ENCODE measurements around the gene FAM184A.
"Not testable (repeated sequence)": the region's sequence is repeated elsewhere in the genome, so short reads cannot be mapped to it uniquely, and the experiment has no call there.

The FAM184A gene

DNA sequence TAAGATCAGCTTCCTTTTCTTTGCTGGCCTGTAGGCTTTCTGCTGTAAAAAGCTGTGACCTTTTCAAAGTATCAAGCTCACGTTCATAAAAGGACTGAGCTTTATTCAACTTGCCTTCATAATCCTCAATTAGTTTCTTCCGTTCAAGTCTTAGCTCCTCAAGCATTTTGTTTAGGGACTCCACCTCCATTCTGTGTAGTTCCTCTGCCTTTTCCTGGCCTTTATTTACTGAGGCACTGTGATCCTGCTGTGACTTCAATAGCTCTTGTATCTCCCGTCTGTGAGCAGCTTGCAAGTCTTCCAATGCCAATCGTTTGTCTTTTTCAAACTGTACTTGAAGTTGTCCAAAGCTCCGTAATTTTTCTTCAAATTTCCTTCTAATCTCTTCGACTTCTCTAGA lies 54.4 kb downstream of the FAM184A start:
- no peak for FAIRE-seq
- TF ChIP-seq TAF1 (IDR thresholded peaks at IDR 0.05; ENCODE audit: borderline replicate concordance, low read depth, low read length), result no peak
- no peak for DNase-seq (ENCODE audit: insufficient read length)

DNA sequence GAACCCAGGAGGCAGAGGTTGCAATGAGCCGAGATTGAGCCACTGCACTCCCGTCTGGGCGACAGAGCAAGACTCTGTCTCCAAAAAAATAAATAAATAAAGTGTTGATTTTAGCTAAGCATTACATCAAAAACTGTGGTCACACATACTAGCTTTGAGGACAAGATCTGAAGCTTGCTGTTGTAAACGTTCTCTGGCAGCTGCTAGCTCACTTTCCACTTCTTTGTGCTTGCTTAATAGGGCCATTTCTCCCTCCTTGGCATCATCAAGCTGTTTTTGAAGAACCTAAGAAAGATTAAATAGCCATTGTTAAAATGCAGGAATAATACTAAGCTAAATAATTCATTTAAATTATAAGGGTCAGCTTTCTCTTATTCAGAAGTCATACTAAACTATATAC lies 55.7 kb downstream of the FAM184A start:
- FAIRE-seq (no peak), DNase-seq (ENCODE audit: insufficient read length) (no peak)
- TF ChIP-seq TAF1 (IDR thresholded peaks at IDR 0.05; ENCODE audit: borderline replicate concordance, low read depth, low read length), result no peak
- TF ChIP-seq POLR2A (IDR thresholded peaks at IDR 0.05; ENCODE audit: low read depth, low read length), result no peak
- TF ChIP-seq POLR2AphosphoS5 (IDR thresholded peaks at IDR 0.05; ENCODE audit: low read depth, low read length), result no peak

- no peak for TF ChIP-seq POLR2A (IDR thresholded peaks at IDR 0.05; ENCODE audit: low read depth, low read length)
- TF ChIP-seq POLR2AphosphoS5 (IDR thresholded peaks at IDR 0.05; ENCODE audit: low read depth, low read length), result no peak
- no peak for TF ChIP-seq TAF1 (IDR thresholded peaks at IDR 0.05; ENCODE audit: borderline replicate concordance, low read depth, low read length)
- DNase-seq (ENCODE audit: insufficient read length) (no peak), FAIRE-seq (no peak)
Observed at GRCh38 chr6:119020597-119021561, 57.6 kb downstream of the FAM184A start.

DNA sequence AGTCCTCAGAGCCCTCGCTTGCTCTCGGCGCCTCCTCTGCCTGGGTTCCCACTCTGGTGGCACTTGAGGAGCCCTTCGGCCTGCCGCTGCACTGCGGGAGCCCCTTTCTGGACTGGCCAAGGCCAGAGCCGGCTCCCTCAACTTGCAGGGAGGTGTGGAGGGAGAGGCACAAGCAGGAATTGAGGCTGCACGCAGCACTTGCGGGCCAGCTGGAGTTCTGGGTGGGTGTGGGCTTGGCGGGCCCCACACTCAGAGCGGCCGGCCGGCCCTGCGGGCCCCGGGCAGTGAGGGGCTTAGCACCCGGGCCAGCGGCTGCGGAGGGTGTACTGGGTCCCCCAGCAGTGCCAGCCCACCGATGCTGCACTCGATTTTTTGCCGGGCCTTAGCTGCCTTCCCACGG lies 63.3 kb downstream of the FAM184A start:
- not testable (repeated sequence) for DNase-seq (ENCODE audit: insufficient read length); FAIRE-seq

- no peak for TF ChIP-seq POLR2A (IDR thresholded peaks at IDR 0.05; ENCODE audit: low read depth, low read length)
- TF ChIP-seq TAF1 (IDR thresholded peaks at IDR 0.05; ENCODE audit: borderline replicate concordance, low read depth, low read length), result no peak
- no peak for TF ChIP-seq POLR2AphosphoS5 (IDR thresholded peaks at IDR 0.05; ENCODE audit: low read depth, low read length)
- DNase-seq (ENCODE audit: insufficient read length), result no peak
- no peak for FAIRE-seq
Observed at GRCh38 chr6:119012521-119012920, 65.9 kb downstream of the FAM184A start.

DNA sequence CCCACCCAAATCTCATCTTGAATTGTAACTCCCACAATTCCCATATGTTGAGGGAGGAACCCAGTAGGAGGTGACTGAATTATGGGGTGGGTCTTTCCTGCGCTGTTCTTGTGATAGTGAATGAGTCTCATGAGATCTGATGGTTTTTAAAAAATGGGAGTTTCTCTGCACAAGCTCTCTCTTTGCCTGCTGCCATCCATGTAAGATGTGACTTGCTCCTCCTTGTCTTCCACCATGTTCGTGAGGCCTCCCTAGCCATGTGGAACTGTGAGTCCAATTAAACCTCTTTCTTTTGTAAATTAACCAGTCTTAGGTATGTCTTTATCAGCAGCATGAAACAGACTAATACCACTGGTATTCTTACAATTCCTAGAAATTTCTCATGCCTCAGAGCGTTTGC lies 69.2 kb downstream of the FAM184A start:
- not testable (repeated sequence) for DNase-seq (ENCODE audit: insufficient read length); FAIRE-seq

DNA sequence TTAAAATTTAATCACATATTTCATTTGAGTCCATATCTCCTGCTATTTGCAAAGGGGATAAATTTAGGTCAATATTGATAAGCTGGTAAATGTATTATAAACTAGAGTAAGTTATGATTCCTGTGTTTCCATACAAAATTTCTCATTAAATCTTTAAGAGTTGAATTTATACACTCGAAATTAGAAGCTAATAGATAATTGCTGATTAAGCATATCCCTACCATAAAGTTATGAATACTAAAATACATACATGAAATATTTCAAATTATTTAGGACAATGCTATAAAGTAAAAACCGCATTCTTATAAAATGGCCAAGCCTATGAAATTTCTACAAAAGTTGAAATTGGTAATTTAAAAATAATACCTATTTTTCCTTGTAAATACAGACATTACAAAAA lies 71.5 kb downstream of the FAM184A start:
- TF ChIP-seq POLR2AphosphoS5 (IDR thresholded peaks at IDR 0.05; ENCODE audit: low read depth, low read length) (no peak), POLR2A (IDR thresholded peaks at IDR 0.05; ENCODE audit: low read depth, low read length) (no peak), TAF1 (IDR thresholded peaks at IDR 0.05; ENCODE audit: borderline replicate concordance, low read depth, low read length) (no peak)
- FAIRE-seq, result no peak
- DNase-seq (ENCODE audit: insufficient read length), result no peak

- TF ChIP-seq POLR2A (IDR thresholded peaks at IDR 0.05; ENCODE audit: low read depth, low read length), result no peak
- no peak for TF ChIP-seq TAF1 (IDR thresholded peaks at IDR 0.05; ENCODE audit: borderline replicate concordance, low read depth, low read length)
- TF ChIP-seq POLR2AphosphoS5 (IDR thresholded peaks at IDR 0.05; ENCODE audit: low read depth, low read length), result no peak
- no peak for DNase-seq (ENCODE audit: insufficient read length)
- FAIRE-seq, result no peak
Observed at GRCh38 chr6:119002069-119002468, 76.4 kb downstream of the FAM184A start.

GRCh38 chr6:118999494-119000040 lies 78.9 kb downstream of the FAM184A start:
- TF ChIP-seq POLR2AphosphoS5 (IDR thresholded peaks at IDR 0.05; ENCODE audit: low read depth, low read length) (no peak), POLR2A (IDR thresholded peaks at IDR 0.05; ENCODE audit: low read depth, low read length) (no peak), TAF1 (IDR thresholded peaks at IDR 0.05; ENCODE audit: borderline replicate concordance, low read depth, low read length) (no peak)
- DNase-seq (ENCODE audit: insufficient read length) (no peak), FAIRE-seq (no peak)

DNA sequence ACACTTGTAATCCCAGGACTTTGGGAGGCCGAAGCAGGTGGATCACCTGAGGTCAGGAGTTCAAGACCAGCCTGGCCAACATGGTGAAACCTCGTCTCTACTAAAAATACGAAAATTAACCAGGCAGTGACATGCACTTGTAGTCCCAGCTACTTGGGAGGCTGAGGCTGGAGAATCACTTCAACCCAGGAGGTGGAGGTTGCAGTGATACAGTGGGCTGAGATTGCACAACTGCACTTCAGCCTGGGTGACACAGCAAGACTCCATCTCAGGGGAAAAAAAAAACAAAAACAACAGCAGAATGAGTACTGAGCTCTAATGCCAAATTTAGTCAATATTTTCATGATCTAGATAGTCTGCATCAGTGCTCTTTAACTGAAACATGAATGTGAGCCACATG lies 81.0 kb downstream of the FAM184A start:
- DNase-seq (ENCODE audit: insufficient read length); FAIRE-seq: not testable (repeated sequence)

DNA sequence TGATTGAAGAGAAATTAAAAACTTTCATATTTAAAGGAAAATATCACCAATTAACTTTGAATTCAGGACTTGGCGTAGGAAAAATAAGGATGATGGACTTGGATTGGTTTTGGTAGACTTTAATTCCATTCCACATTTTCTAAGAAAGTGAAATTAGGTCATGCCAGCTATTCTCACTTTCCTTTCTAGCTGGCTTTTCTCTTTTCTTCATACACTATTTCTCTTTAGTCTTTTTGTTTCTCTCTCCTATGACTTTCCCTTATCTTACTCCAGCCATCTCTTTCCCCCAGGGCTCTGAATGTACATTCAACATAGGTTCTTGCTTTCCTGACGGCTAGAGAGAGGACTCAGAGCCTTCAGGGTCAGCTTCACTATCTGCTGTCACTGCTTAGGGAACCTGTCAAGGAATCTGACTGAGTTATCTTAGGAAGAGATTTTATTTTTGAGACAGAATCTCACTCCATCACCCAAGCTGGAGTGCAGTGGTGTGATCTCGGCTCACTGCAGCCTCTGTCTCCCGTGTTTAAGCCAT lies 82.1 kb downstream of the FAM184A start:
- DNase-seq (ENCODE audit: insufficient read length), result no peak
- FAIRE-seq, result no peak
- TF ChIP-seq POLR2A (IDR thresholded peaks at IDR 0.05; ENCODE audit: low read depth, low read length), result no peak

GRCh38 chr6:118993803-118994251 lies 84.6 kb downstream of the FAM184A start:
- no peak for FAIRE-seq
- TF ChIP-seq POLR2AphosphoS5 (IDR thresholded peaks at IDR 0.05; ENCODE audit: low read depth, low read length), result no peak
- no peak for TF ChIP-seq TAF1 (IDR thresholded peaks at IDR 0.05; ENCODE audit: borderline replicate concordance, low read depth, low read length)
- no peak for TF ChIP-seq POLR2A (IDR thresholded peaks at IDR 0.05; ENCODE audit: low read depth, low read length)
- DNase-seq (ENCODE audit: insufficient read length), result no peak

DNA sequence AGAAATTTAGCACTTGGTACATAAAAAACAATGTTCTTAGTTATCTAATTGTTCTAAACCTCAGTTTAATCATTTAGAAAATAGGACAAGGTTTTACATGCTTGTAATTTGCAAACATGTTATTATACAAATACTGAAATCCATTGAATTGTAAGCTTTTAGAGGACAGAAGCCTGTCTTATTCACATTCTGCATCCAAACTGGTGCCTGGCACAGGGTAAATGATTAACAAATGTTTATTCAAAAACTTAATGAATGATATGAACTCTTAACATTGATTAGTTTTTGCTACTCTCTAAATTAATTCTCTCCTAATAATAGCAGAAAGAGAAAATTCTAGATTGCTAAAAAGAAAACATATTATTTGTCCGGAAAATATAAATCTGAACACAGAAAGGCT lies 85.1 kb downstream of the FAM184A start:
- TF ChIP-seq POLR2A (IDR thresholded peaks at IDR 0.05; ENCODE audit: low read depth, low read length) (no peak), POLR2AphosphoS5 (IDR thresholded peaks at IDR 0.05; ENCODE audit: low read depth, low read length) (no peak), TAF1 (IDR thresholded peaks at IDR 0.05; ENCODE audit: borderline replicate concordance, low read depth, low read length) (no peak)
- no peak for FAIRE-seq

More for the DNA sequence above, 85.1 kb downstream of the FAM184A start:
- no peak for DNase-seq (ENCODE audit: insufficient read length)

Data from GM12892 (cell line).